A549 (cell line): ENCODE results near the gene CXCL17. TPM values are rescaled to one million over a fixed set of nuclear protein-coding genes. Genes with fewer than 3 reads are reported as not detected.

ENCODE experiments used
- ATAC-seq, 2 experiments: fragments of 200-7000 bp in 1 of 2; fragments of >200 bp in 1 of 2; cut with Nextera tagmentation in 1 of 2; cut with Tn5 transposase in 1 of 2; 3 replicates each; pipeline versions ENCODE4 v1.8.0 to v1.9.1; 2018 to 2020; ENCODE audit warnings: mild to moderate bottlenecking in 1 of 2, moderate library complexity in 1 of 2
- CTCF ChIA-PET: fragments of 300-600 bp; sonication (Branson Sonifier 250); formaldehyde crosslinking; extraction: SDS; loops from one replicate; lab custom pipeline; 2021; ENCODE audit warnings: antibody characterized with exemption, inconsistent platforms; lab: Yijun Ruan, JAX
- POLR2A ChIA-PET: fragments of 350-600 bp; formaldehyde crosslinking; extraction: SDS; loops from one replicate; lab custom pipeline; 2021; ENCODE audit warnings: antibody characterized with exemption, inconsistent platforms; lab: Yijun Ruan, JAX
- DNase-seq, 2 experiments: peaks; one replicate each; pipeline versions ENCODE4 v3.0.0 to v3.0.0-alpha.2; 2011 to 2016; ENCODE audit warnings: low read depth in 1 of 2, low spot score in 1 of 2
- FAIRE-seq: peaks from 2 replicates; lab custom pipeline; 2011; peaks lifted over from hg19 to GRCh38; lab: Jason Lieb, UNC
- H3K27ac ChIP-seq, 2 experiments: fragments of >200 bp; sonication (Bioruptor Twin); formaldehyde crosslinking; 3 replicates each; pipeline ENCODE4 v1.5.1; 2016 to 2017
- H3K4me1 ChIP-seq: fragments of >200 bp; sonication (Bioruptor Twin); formaldehyde crosslinking; 3 replicates; pipeline ENCODE4 v1.6.1; 2016
- H3K4me2 ChIP-seq: fragments of >200 bp; sonication (Bioruptor Twin); formaldehyde crosslinking; 3 replicates; pipeline ENCODE4 v1.6.1; 2016
- H3K4me3 ChIP-seq: fragments of >200 bp; sonication (Bioruptor Twin); formaldehyde crosslinking; 3 replicates; pipeline ENCODE4 v1.5.1; 2016
- H3K9me3 ChIP-seq: fragments of >200 bp; sonication (Bioruptor Twin); formaldehyde crosslinking; 3 replicates; pipeline ENCODE4 v1.6.1; 2016
- ATOH8 ChIP-seq: fragments of 250-450 bp; sonication (Bioruptor Pico); IDR thresholded peaks from 2 replicates; pipeline ENCODE4 v1.5.0; 2020; ENCODE audit warnings: low read depth, mild to moderate bottlenecking, moderate library complexity
- CBX8 ChIP-seq: fragments of 200-600 bp; sonication (generic); IDR thresholded peaks from 2 replicates; pipeline ENCODE4 v1.6.1; 2016
- CEBPB ChIP-seq, 2 experiments: fragments of >200 bp in 1 of 2; sonication (Bioruptor Twin) in 1 of 2; formaldehyde crosslinking in 1 of 2; IDR thresholded peaks; 2 replicates each; pipeline ENCODE4 v1.6.1; 2012 to 2016
- CHD4 ChIP-seq: fragments of 200-600 bp; sonication (generic); IDR thresholded peaks from 2 replicates; pipeline ENCODE4 v1.6.1; 2016; ENCODE audit warnings: antibody characterized with exemption, mild to moderate bottlenecking, borderline replicate concordance
- E2F6 ChIP-seq: IDR thresholded peaks from 2 replicates; pipeline ENCODE4 v1.6.1; 2012; ENCODE audit warnings: low read depth, borderline replicate concordance
- ELK1 ChIP-seq: fragments of 150-350 bp; IDR thresholded peaks from 2 replicates; pipeline ENCODE4 v1.6.1; 2014; ENCODE audit warnings: low read depth, mild to moderate bottlenecking, low read length
- GATA3 ChIP-seq: IDR thresholded peaks from 2 replicates; pipeline ENCODE4 v1.6.1; 2012; ENCODE audit warnings: borderline replicate concordance
- HDAC2 ChIP-seq: fragments of 200-600 bp; sonication (generic); IDR thresholded peaks from 2 replicates; pipeline ENCODE4 v1.6.1; 2016
- HES2 ChIP-seq: fragments of >200 bp; sonication (Bioruptor Twin); formaldehyde crosslinking; IDR thresholded peaks from 2 replicates; pipeline ENCODE4 v1.6.1; 2016
- HEYL ChIP-seq: fragments of 250-450 bp; sonication (Bioruptor Pico); IDR thresholded peaks from 2 replicates; pipeline ENCODE4 v1.8.0; 2021; ENCODE audit warnings: mild to moderate bottlenecking, moderate library complexity
- JUNB ChIP-seq: fragments of >200 bp; sonication (Bioruptor Twin); formaldehyde crosslinking; IDR thresholded peaks from 2 replicates; pipeline ENCODE4 v1.6.1; 2016
- MAX ChIP-seq: IDR thresholded peaks from 2 replicates; pipeline ENCODE4 v1.6.1; 2012
- NFE2L2 ChIP-seq: fragments of 150-350 bp; conservative IDR thresholded peaks from 2 replicates; pipeline ENCODE4 v1.6.1; 2014; ENCODE audit warnings: low read length
- POLR2A ChIP-seq: IDR thresholded peaks from 2 replicates; pipeline ENCODE4 v1.6.1; 2012; ENCODE audit warnings: mild to moderate bottlenecking, low read length
- POLR2AphosphoS2 ChIP-seq: conservative IDR thresholded peaks from 2 replicates; pipeline ENCODE4 v1.6.1; 2012; ENCODE audit warnings: low read length, improper control_type of control experiment, inconsistent platforms
- RAD21 ChIP-seq, 2 experiments: fragments of >200 bp in 1 of 2; sonication (Bioruptor Twin) in 1 of 2; formaldehyde crosslinking in 1 of 2; IDR thresholded peaks in 1 of 2; conservative IDR thresholded peaks in 1 of 2; 2 replicates in 1 of 2; 3 replicates in 1 of 2; pipeline ENCODE4 v1.6.1; 2012 to 2018; ENCODE audit warnings: inconsistent platforms in 1 of 2
- RARB ChIP-seq: fragments of 250-450 bp; sonication (Bioruptor Pico); IDR thresholded peaks from 2 replicates; pipeline ENCODE4 v1.8.0; 2021; ENCODE audit warnings: mild to moderate bottlenecking, moderate library complexity
- RCOR1 ChIP-seq: fragments of 150-350 bp; IDR thresholded peaks from 2 replicates; pipeline ENCODE4 v1.6.1; 2014; ENCODE audit warnings: antibody characterized with exemption, low read length, low read depth
- REST ChIP-seq: fragments of 200-600 bp; sonication (generic); IDR thresholded peaks from 2 replicates; pipeline ENCODE4 v1.6.1; 2016; ENCODE audit warnings: antibody characterized with exemption, mild to moderate bottlenecking, moderate library complexity
- RFX5 ChIP-seq: fragments of 450-650 bp; IDR thresholded peaks from 2 replicates; pipeline ENCODE4 v1.7.1; 2014; ENCODE audit warnings: antibody characterized with exemption, mild to moderate bottlenecking, moderate library complexity
- RNF2 ChIP-seq: fragments of 200-600 bp; sonication (generic); IDR thresholded peaks from 2 replicates; pipeline ENCODE4 v1.6.1; 2016; ENCODE audit warnings: low read depth, mild to moderate bottlenecking, antibody characterized with exemption, moderate library complexity, borderline replicate concordance
- SMC3 ChIP-seq: fragments of >200 bp; sonication (Bioruptor Twin); formaldehyde crosslinking; IDR thresholded peaks from 3 replicates; pipeline ENCODE4 v1.6.1; 2018; ENCODE audit warnings: inconsistent platforms
- TP53 ChIP-seq: fragments of 250-450 bp; sonication (Bioruptor Pico); IDR thresholded peaks from 2 replicates; pipeline ENCODE4 v1.5.0; 2021; ENCODE audit warnings: mild to moderate bottlenecking, moderate library complexity
- ZC3H11A ChIP-seq: fragments of 450-650 bp; IDR thresholded peaks from 2 replicates; pipeline ENCODE4 v1.6.1; 2014; ENCODE audit warnings: antibody characterized with exemption, mild to moderate bottlenecking
- ZFP36 ChIP-seq: fragments of 450-650 bp; IDR thresholded peaks from 2 replicates; pipeline ENCODE4 v1.6.1; 2014; ENCODE audit warnings: borderline replicate concordance; ENCODE audit not compliant: partially characterized antibody
- ZSCAN20 ChIP-seq: fragments of 250-450 bp; sonication (Bioruptor Pico); IDR thresholded peaks from 2 replicates; pipeline ENCODE4 v1.8.0; 2022; ENCODE audit warnings: mild to moderate bottlenecking, moderate library complexity
- WGBS: methylation state at CpG from one replicate; pipeline ENCODE4 v1.1.6; 2017; ENCODE audit errors: missing lambda C conversion rate; 5-methylcytosine and 5-hydroxymethylcytosine counted together
- polyA plus RNA-seq, 4 experiments: library from polyadenylated mRNA; depleted of rRNA in 3 of 4; stranded (reverse); fragments of >200 nt; fragmentation: RNase III in 1 of 4; extraction: RNeasy Plus Mini Kit Qiagen cat#74134 plus additional on column Dnase treatment in 1 of 4; gene quantifications; 2 replicates in 3 of 4; 3 replicates in 1 of 4; pipeline ENCODE4 v1.2.3, GENCODE V29; 2011 to 2017

CXCL17 gene
- polyA plus RNA-seq, 2 of the 4 experiments (the other 2 are of a cell fraction): 0.14 TPM; not detected in 1

- TF ChIP-seq REST (no peak), RAD21 (conservative IDR thresholded peaks at IDR 0.05 in 1 of 2, IDR thresholded peaks at IDR 0.05 in 1 of 2) (peak; percentile 56 to 74), MAX (peak; percentile 89), CEBPB (IDR thresholded peaks at IDR 0.05) (no peak), JUNB (no peak), ZC3H11A (no peak), TP53 (no peak), GATA3 (0 out of 2 replicates have a peak, but pooled peaks have one; percentile 16), RCOR1 (no peak), ELK1 (no peak), RARB (CRISPR knock-in tag) (no peak), NFE2L2 (no peak), RNF2 (no peak), HES2 (no peak), HEYL (no peak), SMC3 (peak; percentile 83), ATOH8 (CRISPR knock-in tag) (no peak), E2F6 (peak; percentile 90), ZFP36 (peak; percentile 16)
Measured at GRCh38 chr19:42386974-42387707, 55.6 kb downstream of the CXCL17 start (continued).

GRCh38 chr19:42380155-42380554, 62.6 kb downstream of the CXCL17 start:
- H3K4me3 ChIP-seq: no peak overlapping the region
- ChIA-PET CTCF (interaction anchor here (0.7 to 14.1 kb wide), 12 partner anchors 12 to 272 kb away, joined by 3 to 288 read pairs (median 4); no protein-coding TSS in a partner anchor), POLR2A (interaction anchor here (3.1 kb wide), 1 partner anchor 17 kb away, joined by 16 read pairs; no protein-coding TSS in a partner anchor)
- H3K4me1 ChIP-seq: no peaks in the 10 kb centered on the region
- H3K27ac ChIP-seq: no peak overlapping the region
- no peak overlapping the region for H3K4me2 ChIP-seq
- no peak for DNase-seq
- no peak for ATAC-seq
- no peaks in the 10 kb centered on the region for H3K9me3 ChIP-seq
- WGBS: 66% methylated on average over 6 of the region's 6 CpGs
- no peak for FAIRE-seq
- no peak for TF ChIP-seq POLR2AphosphoS2
- TF ChIP-seq CHD4: no peak
- no peak for TF ChIP-seq ZSCAN20 (CRISPR knock-in tag)
- TF ChIP-seq CBX8: no peak
- TF ChIP-seq RFX5: no peak
- TF ChIP-seq HDAC2: no peak
- no peak for TF ChIP-seq POLR2A
